Activated CD4-positive, CD25-positive, alpha-beta regulatory T cell (primary cell): ENCODE results near the gene ARID5B.

Experiments used
- DNase-seq, 4 experiments: peaks; one replicate each; lab custom pipeline; 2025; lab: John Stamatoyannopoulos, UW

The ARID5B gene

DNA sequence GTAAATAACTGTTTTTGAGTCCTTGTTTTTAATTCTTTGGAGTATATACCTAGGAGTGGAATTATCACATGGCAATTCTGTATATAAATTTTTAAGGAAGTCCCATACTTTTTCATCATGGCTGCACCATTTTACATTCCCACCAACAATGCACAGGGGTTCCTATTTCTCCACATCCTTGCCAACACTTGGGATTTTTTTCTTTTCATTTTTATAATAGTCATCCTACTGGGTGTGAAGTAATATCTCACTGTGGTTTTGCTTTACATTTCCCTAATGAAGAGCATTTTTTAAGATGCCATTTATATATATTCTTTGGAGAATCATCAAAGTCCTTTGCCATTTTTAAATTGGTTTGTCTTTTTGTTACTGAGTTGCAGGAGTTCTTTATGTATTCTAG, 89.7 kb downstream of the ARID5B start:
- no peak for DNase-seq

DNA sequence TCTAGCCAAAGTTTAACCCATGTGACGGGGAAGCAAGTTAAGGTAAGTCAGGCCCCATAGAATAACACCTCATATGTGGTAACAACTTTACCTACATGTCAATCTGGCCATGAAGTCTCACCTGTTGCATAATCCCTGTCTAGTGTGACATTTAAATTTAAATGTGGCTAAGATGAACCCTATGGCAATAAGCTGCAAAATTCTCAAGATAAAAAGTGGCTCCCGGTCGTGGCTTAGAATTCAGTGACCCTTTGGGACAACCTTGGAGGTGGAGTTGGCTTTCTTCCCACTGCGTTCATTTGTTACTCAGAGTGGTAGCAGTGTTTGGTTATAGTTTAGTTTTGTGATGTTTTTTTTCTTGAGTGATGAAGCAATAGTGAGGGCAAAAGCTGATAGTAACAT, 90.6 kb downstream of the ARID5B start:
- no peak for DNase-seq

DNA sequence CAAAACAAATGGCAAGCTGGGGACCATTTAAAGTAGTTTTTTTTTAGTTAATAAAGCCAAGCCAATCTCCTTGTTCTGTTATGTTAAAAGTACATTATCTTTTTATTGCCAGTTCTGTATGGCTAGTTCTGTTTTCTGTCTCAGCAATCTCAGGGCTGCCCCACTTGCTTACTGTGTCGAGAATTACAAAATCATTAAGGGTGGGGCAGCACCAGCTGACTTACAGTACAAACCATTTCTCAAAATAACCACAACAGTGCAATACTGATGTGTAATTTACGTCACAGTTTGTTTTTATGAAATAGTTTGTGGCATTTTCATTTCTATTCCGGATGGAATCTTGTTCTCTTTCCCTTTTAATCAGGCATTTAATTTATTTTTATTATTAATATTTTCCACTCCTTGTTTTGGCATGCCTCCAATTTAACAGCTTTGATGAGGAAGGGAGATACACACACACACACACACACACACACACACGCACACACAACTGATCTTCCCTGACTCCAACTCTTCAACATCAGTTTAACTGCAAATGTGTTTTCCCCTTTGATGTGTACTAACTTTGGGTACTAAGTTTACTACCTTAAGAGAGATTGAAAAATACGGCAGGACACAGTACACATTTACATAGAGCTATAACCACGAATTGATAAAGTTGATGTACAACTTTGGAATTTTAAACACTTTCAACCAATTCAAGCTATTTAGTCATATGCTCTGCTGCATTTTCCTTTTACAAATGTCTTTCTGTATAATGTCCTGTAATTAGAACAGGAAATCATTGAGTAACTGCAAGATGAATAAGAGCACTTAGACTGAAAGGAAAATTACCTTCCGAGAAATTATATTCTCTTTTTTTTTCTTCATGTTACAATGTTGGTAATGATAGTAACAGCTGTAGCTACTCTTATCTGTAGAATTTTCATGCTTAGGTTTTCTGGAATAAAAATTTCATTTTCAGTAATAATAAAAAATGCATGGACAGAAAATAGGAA, 91.5 kb downstream of the ARID5B start:
- peak in 2 of 4 experiments; percentile 38 to 47 for DNase-seq

DNA sequence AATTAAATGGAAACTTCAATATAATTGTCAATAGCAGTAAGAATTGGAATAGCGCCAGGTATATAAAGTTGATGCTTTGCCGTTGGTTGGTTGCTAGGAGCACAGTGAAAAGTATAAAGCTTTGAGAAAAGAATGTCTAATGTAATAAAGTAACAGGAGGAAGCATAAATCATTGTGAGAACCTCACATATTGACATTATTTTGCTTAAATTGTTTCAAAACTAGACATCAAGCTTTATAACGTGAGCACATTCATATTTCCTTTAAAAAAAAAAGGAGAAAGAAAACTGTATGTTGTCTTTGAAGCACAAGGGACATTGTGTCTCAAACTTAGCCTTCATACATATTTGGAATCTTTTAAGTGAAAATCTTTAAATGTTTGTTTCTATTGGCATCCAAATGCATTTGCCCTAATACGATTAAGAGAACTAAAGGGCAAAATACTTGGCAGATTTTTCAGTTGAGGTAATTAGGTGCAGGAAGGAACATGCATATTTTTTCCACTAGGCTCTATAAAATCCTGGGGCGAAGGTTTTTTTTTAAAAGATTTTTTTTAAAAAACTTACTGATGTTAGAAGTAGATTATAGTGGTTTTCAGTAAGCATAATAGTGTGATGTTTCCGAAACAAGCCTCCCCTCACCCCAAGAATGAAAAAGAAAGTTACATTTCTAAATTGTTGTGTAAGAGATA, 92.4 kb downstream of the ARID5B start:
- no peak for DNase-seq

DNA sequence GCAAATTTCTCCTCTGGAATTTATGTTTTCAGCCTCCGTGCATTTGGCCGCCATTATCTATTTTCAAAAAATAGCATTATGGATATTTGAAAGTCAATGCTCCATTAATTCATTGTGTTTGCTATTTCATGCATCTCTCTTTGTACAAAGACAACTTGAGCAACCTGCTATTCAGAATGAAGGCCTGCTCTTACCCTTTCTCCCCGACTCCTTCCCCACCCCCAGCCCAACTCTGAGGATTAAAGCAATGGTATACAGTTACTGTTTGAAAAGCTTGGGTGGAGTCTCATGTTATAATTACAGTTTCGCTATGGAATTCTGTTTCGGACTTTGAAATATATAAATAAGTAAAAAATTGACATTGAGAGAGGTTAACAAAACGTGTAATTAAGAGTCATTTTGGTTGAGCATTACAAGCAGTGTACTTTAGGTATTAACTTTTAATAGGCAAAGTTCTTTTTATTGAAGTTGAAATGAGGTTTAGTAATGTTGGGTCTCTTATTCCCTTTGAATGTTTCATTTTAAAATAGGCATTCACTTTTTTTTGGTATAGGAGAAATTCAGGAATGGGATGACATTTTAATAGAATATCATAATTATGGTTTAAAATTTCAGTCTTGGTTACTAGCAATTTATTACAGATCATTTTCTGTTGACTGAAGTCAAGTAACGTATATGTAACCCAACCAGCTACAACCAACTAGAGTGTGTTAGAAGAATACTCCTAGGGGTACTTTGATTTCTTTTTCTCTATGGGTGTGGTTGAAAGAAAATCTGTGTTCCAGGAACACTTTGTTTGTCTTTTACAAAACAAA, 93.1 kb downstream of the ARID5B start:
- DNase-seq = no peak

DNA sequence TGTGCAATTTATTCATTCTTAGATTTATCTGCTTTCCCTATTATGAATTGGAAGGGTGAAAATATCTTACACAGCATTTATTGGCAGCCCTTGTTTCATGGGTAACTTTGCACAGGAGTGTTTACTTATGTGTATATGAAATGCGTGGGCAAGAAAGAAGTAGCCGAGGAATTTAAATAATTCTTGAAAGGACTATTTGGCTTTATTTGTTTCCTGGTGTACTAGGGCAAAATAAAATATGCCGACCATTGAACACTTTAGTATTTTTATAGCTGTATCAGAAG, 93.7 kb downstream of the ARID5B start:
- no peak for DNase-seq

DNA sequence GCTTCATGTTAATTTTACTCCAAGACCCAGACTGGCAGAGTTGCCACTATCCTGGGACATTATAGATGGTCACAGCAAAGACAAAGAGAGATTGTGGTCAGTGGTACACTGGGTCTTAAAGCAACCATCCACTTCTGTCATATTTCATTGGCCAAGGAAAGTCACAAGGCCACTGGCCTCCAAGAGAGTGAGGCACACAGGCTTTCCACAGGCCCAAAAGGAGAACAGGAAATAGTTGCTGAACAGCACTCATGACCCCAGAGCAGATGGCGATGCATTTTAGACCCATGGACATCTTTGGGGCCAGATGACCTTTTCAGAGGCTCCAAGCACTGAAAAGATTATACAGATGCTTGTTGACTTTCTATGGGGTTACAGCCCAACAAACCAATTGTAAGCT, 97.4 kb downstream of the ARID5B start:
- no peak for DNase-seq

DNA sequence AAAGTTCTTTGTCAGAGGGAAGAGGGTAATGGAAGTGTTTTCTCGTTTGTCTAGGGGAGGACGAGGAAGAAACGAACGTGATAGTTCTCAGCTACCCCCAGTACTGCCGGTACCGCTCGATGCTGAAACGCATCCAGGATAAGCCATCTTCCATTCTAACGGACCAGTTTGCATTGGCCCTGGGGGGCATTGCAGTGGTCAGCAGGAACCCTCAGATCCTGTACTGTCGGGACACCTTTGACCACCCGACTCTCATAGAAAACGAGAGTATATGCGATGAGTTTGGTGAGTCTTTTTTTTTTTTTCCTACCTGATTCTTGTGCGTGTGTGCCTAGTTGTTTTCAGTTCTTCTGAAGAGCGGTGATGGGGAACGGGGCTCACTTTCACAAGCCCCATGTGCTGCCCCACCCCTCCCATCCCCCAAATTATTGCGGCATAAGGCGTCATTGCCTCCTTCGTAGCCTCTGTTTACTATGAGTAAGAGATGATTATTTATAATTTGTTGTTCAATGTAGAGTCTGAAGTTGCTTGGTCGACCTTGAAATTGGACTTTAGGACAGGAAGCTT, 98.6 kb downstream of the ARID5B start:
- DNase-seq = no peak

DNA sequence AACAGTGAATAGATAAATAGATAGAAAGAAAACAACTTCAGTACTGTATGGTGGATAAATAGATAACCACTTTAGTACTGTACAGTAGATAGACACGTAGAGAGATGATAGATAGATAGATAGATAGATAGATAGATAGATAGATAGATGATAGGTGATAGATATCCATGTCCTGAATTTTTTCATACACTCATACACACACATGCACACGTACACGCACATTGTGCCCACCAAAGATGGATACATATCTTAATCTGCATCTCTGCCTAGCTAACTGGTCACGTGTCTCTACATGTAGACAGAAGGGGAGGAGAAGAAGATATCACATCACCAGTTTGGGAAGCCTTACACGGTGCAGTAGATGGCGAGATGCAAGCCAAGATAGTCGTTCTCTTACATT, 99.2 kb downstream of the ARID5B start:
- DNase-seq = no peak

DNA sequence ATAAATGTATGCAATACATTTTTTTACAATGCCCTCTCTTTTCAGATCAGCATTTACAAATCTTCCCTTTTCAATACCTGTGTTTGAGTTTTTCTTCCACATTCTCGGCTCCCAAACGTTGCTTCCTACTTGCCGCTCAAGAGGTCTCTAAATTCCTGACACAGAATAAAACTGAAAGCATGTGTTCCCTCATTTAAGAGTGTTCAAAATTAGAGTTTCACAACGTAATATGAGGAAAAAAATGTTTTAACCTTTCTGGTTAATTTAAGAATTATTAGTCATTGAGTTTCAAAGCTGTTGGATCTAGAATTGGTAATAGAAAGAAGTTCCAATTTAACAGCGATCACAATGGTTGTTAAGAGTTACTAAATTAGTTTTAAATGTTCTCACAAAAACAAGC, 100.4 kb downstream of the ARID5B start:
- no peak for DNase-seq

DNA sequence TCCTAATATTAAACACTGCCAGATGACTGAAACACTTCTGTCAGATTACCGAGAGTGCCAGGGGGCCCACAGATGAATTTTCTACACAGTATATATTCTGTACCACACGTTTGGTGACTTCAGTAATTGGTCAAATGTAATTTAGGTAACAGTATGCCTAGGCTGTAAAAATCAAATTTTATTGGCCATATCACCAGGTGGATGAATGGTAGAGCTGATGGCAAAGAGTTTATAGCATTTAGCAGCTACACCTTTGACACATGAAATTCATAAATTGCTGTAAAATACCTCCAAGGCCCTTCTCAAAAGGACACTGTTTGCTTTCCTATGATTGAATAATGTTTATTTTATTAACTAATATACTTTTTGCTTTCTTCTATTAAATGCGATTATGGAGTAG, 101.3 kb downstream of the ARID5B start:
- DNase-seq = no peak

DNA sequence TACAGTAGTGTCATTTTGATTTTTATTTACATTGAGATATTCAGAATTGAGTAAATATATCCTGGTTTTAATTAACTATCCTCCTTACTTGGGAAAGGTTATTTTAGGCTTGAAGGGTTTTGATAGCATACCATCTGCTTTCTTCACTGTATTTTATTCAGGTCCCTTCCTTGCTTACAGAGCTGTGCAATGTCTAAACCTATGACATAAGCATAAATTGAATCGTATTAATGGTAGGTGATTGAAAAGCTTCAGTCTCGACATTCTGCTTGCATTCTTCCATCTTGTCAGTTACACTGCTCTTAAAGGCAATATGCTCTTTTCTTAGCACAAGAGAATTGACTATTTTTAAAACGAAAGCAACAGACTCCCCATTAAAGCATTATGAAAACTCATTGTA, 102.5 kb downstream of the ARID5B start:
- DNase-seq = no peak

DNA sequence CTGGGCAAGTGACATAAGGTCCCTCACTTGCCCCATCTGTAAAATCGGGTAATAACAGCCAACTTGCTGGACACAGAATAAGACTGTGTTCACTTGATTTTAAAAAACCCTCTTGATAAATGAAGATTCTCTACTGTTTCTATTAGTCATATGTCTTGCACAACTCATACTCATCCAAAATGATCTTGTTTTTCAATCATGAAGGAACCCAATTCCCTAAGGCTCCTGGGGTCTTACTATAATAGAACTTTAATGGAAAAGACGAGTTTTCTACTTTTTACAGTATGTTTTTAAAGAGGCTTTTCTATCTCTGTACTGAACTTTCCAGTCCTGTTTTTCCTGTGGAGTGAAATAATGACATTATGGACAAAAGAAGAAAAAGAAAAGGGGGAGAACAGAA, 103.8 kb downstream of the ARID5B start:
- DNase-seq = no peak

DNA sequence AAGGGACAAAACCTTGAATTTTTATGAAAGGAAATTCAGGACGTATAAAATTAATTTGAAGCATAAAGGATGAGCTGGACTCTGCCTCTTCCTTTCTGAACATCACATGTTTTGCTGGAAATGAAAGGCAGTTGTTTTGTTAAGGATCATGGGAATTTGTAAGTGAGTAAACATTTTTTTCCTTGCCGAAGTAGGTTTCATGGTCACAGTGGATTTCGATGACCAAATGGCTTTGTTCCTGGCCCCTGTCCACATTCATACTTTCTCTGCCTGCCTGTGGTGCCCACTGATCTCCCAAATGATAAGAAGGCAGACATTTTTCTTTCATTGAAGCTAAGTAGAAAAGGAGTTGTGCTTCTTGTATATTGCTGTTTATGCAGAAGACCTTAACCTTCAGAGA, 104.2 kb downstream of the ARID5B start:
- DNase-seq = no peak

DNA sequence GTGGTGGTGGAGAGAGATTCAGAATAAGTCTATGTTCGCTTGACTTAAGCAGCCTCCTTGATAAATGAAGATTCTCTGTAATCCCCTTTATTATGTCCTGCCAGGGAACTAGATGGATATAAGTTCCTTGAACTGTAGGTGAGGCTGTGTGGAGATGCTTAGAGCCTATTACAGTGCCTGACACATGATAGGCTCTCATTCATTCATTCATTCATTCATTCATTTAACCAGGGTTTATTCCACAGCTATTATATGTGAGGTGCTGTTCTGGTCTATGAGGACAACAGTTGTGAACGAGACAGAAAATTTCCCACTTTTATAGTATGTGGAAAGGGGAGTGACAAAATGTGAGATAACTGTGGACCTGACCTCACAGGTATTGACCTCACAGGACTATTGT, 105.6 kb downstream of the ARID5B start:
- DNase-seq = no peak

DNA sequence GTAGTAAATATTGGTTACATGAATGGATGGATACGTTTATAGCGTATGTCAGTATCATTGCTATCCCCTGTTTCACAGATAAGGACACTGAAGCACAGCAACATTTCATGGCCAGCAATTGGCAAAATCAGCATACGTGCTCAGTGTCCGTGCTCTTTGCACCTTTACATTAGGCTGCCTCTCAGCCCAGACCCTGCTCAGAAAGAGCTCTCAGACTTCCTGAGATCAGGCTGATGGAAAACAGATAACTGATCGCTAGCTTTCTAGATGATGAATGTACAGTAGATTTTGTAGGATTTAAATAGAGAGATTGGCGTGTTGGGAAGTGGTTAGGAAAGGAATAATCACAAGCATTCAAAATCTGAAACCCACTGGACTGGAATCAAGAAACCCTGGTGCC, 106.7 kb downstream of the ARID5B start:
- no peak for DNase-seq

DNA sequence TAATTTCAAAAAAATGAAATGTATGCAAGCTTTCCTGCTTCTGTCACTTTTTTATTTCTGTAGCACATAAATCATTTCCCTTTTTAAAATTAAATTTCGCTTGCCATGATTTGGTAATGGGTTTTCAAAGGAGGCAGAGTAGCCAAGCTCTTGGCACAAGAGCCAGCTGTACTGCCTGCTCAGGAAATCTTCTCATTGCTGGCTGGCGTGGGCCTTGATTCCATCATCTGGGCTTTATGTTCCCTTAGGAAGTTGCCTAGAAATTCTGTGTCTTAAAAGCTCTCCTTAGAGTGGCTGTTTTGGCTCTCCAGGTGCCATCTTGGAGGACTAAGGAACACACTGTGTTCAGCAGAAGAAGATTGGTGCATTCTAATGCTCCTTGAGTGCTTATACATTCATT, 107.4 kb downstream of the ARID5B start:
- DNase-seq = no peak

DNA sequence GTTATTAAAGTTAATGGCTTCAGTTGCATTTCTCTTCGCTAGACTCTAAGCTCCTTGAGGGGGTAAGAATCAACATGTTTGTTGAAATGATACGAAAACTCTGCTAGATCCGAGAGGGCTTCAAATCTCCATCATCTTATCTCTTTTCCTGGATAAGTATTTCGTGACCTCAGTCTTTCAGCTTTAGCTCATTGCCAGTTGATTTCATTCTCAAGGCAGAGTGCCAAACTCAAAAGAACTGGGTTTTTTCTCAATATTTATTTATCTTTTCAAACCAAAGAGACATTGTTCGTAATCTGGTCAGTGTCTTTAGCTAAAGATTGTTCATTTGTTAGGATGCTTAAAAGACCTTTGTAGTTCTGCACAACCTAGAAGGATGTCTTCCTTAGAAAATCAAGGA, 108.9 kb downstream of the ARID5B start:
- no peak for DNase-seq

DNA sequence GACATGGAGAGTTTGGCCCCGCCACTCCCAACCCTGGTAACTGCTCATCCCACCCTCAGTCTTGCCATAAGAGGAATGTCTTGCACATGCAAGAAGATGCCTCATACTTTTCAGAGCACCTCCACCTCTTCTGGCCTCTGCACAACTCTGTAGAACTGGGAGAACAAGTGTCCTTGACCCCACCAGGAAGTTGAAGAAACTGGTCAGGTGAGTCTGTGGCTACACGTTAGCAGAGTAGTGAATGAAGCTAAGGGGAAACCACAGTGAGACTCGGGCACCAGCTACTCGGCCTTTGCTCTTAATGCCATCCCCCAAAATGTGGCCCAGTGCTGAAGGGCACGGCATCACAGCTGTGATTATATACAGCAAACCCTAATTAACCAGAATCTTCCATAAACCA, 110.1 kb downstream of the ARID5B start:
- DNase-seq = no peak

DNA sequence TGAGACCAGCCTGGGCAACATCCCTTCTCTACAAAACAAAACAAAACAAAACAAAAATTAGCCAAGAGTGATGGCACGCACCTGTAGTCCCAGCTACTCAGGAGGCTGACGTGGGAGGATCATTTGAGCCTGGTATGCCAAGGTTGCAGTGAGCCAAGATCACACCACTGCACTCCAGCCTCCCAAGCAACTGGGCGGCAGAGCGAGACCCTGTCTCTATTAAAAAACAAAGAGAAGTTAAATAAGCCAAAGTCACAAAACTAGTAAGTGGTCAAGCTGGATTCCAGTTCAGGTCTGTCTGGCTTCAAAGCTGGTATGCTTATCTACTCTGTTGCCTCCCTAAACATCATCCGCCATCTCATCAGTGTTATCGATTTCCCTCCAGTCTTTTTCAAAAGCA, 110.8 kb downstream of the ARID5B start:
- no peak for DNase-seq

DNA sequence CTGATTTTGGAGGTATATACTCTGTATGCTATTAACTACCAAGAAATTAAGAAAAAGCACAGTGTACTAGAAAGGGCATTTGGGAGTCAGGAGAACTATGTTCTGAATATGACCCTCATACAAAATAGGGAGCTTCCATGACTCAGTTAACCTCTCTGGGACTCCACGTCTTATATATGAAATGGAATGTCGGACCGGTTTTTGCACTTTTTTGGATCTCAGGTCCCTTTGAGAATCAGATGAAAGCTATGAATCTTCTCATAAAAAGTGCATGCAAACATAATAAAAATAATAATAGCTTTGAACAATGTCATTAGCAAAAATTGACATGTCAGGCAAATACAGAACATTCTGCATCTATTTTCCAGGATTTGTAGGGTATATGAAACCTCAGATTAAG, 113.0 kb downstream of the ARID5B start:
- DNase-seq = no peak

DNA sequence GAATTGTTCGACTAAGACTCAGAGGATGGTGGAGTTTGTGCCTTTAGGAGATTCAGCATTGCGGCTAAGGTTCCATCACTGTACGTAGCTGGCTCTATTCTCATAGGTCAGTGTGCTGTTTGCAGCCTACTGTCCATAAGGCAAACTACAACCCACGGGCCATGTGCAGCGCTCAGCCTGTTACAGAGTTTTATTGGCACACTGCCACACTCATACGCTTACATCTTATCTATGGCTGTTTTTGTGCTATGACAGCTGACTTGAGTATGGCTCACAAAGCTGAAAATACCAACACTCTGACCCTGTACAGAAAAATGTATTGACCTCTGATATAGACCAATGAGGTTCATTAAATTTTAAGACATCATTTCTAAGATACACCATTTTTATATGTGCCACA, 114.5 kb downstream of the ARID5B start:
- no peak for DNase-seq
